Astrocyte (in vitro differentiated cells and primary cell): ENCODE results near the gene CES2. TPM values are rescaled to one million over a fixed set of nuclear protein-coding genes. Genes with fewer than 3 reads are reported as not detected.

Experiments used
- DNase-seq: peaks from one replicate; pipeline ENCODE4 v3.0.0-alpha.2; 2010; ENCODE audit warnings: low read depth
- FAIRE-seq: peaks from 2 replicates; lab custom pipeline; 2011; peaks lifted over from hg19 to GRCh38; lab: Jason Lieb, UNC
- H2AFZ ChIP-seq: 2 replicates; pipeline ENCODE4 v1.6.0; 2012; ENCODE audit warnings: low read depth, low read length, inconsistent platforms
- H3K27ac ChIP-seq: 2 replicates; pipeline ENCODE4 v1.5.1; 2011; ENCODE audit warnings: low read depth, low read length, inconsistent platforms
- H3K27me3 ChIP-seq: 2 replicates; pipeline ENCODE4 v1.6.0; 2011; ENCODE audit warnings: low read length, inconsistent platforms; ENCODE audit not compliant: insufficient read depth
- H3K36me3 ChIP-seq: 2 replicates; pipeline ENCODE4 v1.5.1; 2011; ENCODE audit warnings: low read length, inconsistent platforms; ENCODE audit not compliant: insufficient read depth
- H3K4me1 ChIP-seq: 2 replicates; pipeline ENCODE4 v1.5.1; 2011; ENCODE audit warnings: low read length, inconsistent platforms; ENCODE audit not compliant: insufficient read depth
- H3K4me2 ChIP-seq: 2 replicates; pipeline ENCODE4 v1.6.0; 2012; ENCODE audit warnings: low read length, inconsistent platforms
- H3K4me3 ChIP-seq: 2 replicates; pipeline ENCODE4 v1.5.1; 2011; ENCODE audit warnings: low read depth, mild to moderate bottlenecking, low read length, inconsistent platforms; ENCODE audit not compliant: insufficient read depth
- H3K79me2 ChIP-seq: 2 replicates; pipeline ENCODE4 v1.6.0; 2012; ENCODE audit warnings: mild to moderate bottlenecking, low read length, inconsistent platforms; ENCODE audit not compliant: insufficient read depth
- H3K9ac ChIP-seq: 2 replicates; pipeline ENCODE4 v1.6.0; 2012; ENCODE audit warnings: mild to moderate bottlenecking, low read length, inconsistent platforms
- H3K9me3 ChIP-seq: 2 replicates; pipeline ENCODE4 v1.5.1; 2012; ENCODE audit warnings: low read depth, mild to moderate bottlenecking, low read length, inconsistent platforms; ENCODE audit not compliant: insufficient read depth
- H4K20me1 ChIP-seq: 2 replicates; pipeline ENCODE4 v1.6.0; 2012; ENCODE audit warnings: low read length, inconsistent platforms; ENCODE audit not compliant: insufficient read depth
- H3K27ac Mint-ChIP-seq: one replicate; pipeline ENCODE4 v1.8.0; 2021; ENCODE audit warnings: mild to moderate bottlenecking, mixed read lengths; ENCODE audit not compliant: unreplicated experiment
- H3K27me3 Mint-ChIP-seq: one replicate; pipeline ENCODE4 v1.8.0; 2021; ENCODE audit warnings: low read depth, mixed read lengths; ENCODE audit not compliant: unreplicated experiment
- H3K36me3 Mint-ChIP-seq: one replicate; pipeline ENCODE4 v1.8.0; 2021; ENCODE audit warnings: low read depth, mixed read lengths; ENCODE audit not compliant: unreplicated experiment
- H3K4me1 Mint-ChIP-seq: one replicate; pipeline ENCODE4 v1.8.0; 2021; ENCODE audit warnings: low read depth, mixed read lengths; ENCODE audit not compliant: unreplicated experiment
- H3K4me3 Mint-ChIP-seq: one replicate; pipeline ENCODE4 v1.8.0; 2021; ENCODE audit warnings: mild to moderate bottlenecking, moderate library complexity, mixed read lengths; ENCODE audit not compliant: unreplicated experiment
- H3K9me3 Mint-ChIP-seq: one replicate; pipeline ENCODE4 v1.8.0; 2021; ENCODE audit warnings: mild to moderate bottlenecking, mixed read lengths; ENCODE audit not compliant: unreplicated experiment
- CTCF ChIP-seq: IDR thresholded peaks from 2 replicates; pipeline ENCODE4 v1.5.1; 2011; ENCODE audit warnings: low read depth, mild to moderate bottlenecking, inconsistent platforms, low read length, moderate library complexity; ENCODE audit not compliant: insufficient read depth
- EZH2 ChIP-seq: IDR thresholded peaks from 2 replicates; pipeline ENCODE4 v1.6.1; 2012; ENCODE audit warnings: mild to moderate bottlenecking, low read length, inconsistent platforms; ENCODE audit not compliant: insufficient read depth
- total RNA-seq: library from RNA; stranded (reverse); gene quantifications from 2 replicates; pipeline ENCODE4 v1.2.1, GENCODE V29; 2021

CES2 gene
- total RNA-seq, 1 donor from 2014 or later, result 28.8 TPM

- H3K27ac ChIP-seq, result no peak overlapping the region
- no peak overlapping the region for H3K4me3 ChIP-seq
- no peaks in the 10 kb centered on the region for H3K9me3 ChIP-seq
- H3K27me3 ChIP-seq, result peaks cover 20% of the 10 kb centered on the region
- H4K20me1 ChIP-seq, result no peaks in the 10 kb centered on the region
- H3K9me3 Mint-ChIP-seq, result peaks cover 8% of the 10 kb centered on the region
- peaks cover 2% of the 10 kb centered on the region for H3K4me1 Mint-ChIP-seq
- no peak for TF ChIP-seq CTCF
- peak; percentile 80 for TF ChIP-seq EZH2
- FAIRE-seq, result no peak
- no peaks in the 10 kb centered on the region for H3K79me2 ChIP-seq
- H2AFZ ChIP-seq, result peak overlapping the region; percentile 83
- H3K4me3 Mint-ChIP-seq, result no peak overlapping the region
- peak overlapping the region; percentile 90 for H3K4me2 ChIP-seq
- peaks cover 9% of the 10 kb centered on the region for H3K4me1 ChIP-seq
- no peak overlapping the region for H3K9ac ChIP-seq
- no peak for DNase-seq
- no peaks in the 10 kb centered on the region for H3K36me3 ChIP-seq
- H3K36me3 Mint-ChIP-seq, result peaks cover 5% of the 10 kb centered on the region
- H3K27me3 Mint-ChIP-seq, result peaks cover 25% of the 10 kb centered on the region
- H3K27ac Mint-ChIP-seq, result no peak overlapping the region
These were observed 13.5 kb downstream of the CES2 start for GRCh38 chr16:66948837-66949225.

GRCh38 chr16:66949472-66949871, 14.2 kb downstream of the CES2 start:
- Histone ChIP-seq H3K9me3 (no peaks in the 10 kb centered on the region), H3K9ac (no peak overlapping the region), H4K20me1 (no peaks in the 10 kb centered on the region), H3K79me2 (no peaks in the 10 kb centered on the region), H3K4me3 (no peak overlapping the region), H3K36me3 (no peaks in the 10 kb centered on the region), H2AFZ (no peak overlapping the region), H3K27ac (no peak overlapping the region), H3K4me2 (no peak overlapping the region), H3K4me1 (peaks cover 9% of the 10 kb centered on the region), H3K27me3 (peaks cover 20% of the 10 kb centered on the region)
- TF ChIP-seq CTCF (no peak), EZH2 (no peak)
- peaks cover 8% of the 10 kb centered on the region for H3K9me3 Mint-ChIP-seq
- DNase-seq, result no peak
- H3K36me3 Mint-ChIP-seq, result peaks cover 3% of the 10 kb centered on the region
- peaks cover 23% of the 10 kb centered on the region for H3K27me3 Mint-ChIP-seq
- H3K4me3 Mint-ChIP-seq, result no peak overlapping the region
- no peak overlapping the region for H3K27ac Mint-ChIP-seq
- H3K4me1 Mint-ChIP-seq, result peaks cover 4% of the 10 kb centered on the region
- FAIRE-seq, result no peak

- H3K9me3 Mint-ChIP-seq, result peaks cover 8% of the 10 kb centered on the region
- no peaks in the 10 kb centered on the region for H3K36me3 ChIP-seq
- no peaks in the 10 kb centered on the region for H3K9me3 ChIP-seq
- TF ChIP-seq CTCF (no peak), EZH2 (no peak)
- H3K4me1 ChIP-seq, result peaks cover 9% of the 10 kb centered on the region
- H3K36me3 Mint-ChIP-seq, result peaks cover 3% of the 10 kb centered on the region
- no peak overlapping the region for H2AFZ ChIP-seq
- no peak overlapping the region for H3K4me2 ChIP-seq
- no peak overlapping the region for H3K27ac Mint-ChIP-seq
- H3K79me2 ChIP-seq, result no peaks in the 10 kb centered on the region
- H3K27me3 Mint-ChIP-seq, result peaks cover 23% of the 10 kb centered on the region
- no peak overlapping the region for H3K27ac ChIP-seq
- H3K4me3 Mint-ChIP-seq, result no peak overlapping the region
- no peak overlapping the region for H3K4me3 ChIP-seq
- DNase-seq (no peak), FAIRE-seq (no peak)
- peaks cover 4% of the 10 kb centered on the region for H3K4me1 Mint-ChIP-seq
- H3K9ac ChIP-seq, result no peak overlapping the region
- peaks cover 20% of the 10 kb centered on the region for H3K27me3 ChIP-seq
- H4K20me1 ChIP-seq, result no peaks in the 10 kb centered on the region
These were observed 15.1 kb downstream of the CES2 start for GRCh38 chr16:66950437-66950836.
